ENCODE results near the gene MALT1.

DNA sequence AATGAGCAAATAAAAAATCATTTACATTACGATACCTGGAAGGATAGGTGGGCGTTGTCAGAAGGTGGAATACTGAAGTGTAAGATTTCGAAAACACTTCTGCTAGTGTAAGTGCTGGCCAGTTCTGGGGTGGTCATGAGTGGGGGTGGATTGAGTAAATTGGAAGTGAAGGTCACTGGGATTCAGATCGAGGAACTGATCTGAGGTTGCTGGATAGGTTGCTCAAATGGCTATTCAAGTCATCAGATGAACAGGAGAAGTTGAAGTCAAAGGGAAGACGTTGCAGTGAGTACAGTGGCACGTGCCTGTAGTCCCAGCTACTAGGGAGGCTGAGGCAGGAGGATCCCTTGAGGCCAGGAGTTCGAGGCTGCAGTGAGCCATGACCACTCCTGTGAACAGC is 95.7 kb downstream of the MALT1 start:
- TF ChIP-seq EZH2phosphoT487 (IDR thresholded peaks at IDR 0.05): no peak
- TF ChIP-seq, protein P1, sequence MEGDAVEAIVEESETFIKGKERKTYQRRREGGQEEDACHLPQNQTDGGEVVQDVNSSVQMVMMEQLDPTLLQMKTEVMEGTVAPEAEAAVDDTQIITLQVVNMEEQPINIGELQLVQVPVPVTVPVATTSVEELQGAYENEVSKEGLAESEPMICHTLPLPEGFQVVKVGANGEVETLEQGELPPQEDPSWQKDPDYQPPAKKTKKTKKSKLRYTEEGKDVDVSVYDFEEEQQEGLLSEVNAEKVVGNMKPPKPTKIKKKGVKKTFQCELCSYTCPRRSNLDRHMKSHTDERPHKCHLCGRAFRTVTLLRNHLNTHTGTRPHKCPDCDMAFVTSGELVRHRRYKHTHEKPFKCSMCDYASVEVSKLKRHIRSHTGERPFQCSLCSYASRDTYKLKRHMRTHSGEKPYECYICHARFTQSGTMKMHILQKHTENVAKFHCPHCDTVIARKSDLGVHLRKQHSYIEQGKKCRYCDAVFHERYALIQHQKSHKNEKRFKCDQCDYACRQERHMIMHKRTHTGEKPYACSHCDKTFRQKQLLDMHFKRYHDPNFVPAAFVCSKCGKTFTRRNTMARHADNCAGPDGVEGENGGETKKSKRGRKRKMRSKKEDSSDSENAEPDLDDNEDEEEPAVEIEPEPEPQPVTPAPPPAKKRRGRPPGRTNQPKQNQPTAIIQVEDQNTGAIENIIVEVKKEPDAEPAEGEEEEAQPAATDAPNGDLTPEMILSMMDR (IDR thresholded peaks at IDR 0.05): no peak
